ENCODE results near the gene SLC24A3.
A peak's percentile ranks its signal among the peaks of the same experiment; 100 is the strongest.

SLC24A3 gene

GRCh38 chr20:19397666-19398065 is 185.2 kb downstream of the SLC24A3 start:
- TF ChIP-seq, protein P1, sequence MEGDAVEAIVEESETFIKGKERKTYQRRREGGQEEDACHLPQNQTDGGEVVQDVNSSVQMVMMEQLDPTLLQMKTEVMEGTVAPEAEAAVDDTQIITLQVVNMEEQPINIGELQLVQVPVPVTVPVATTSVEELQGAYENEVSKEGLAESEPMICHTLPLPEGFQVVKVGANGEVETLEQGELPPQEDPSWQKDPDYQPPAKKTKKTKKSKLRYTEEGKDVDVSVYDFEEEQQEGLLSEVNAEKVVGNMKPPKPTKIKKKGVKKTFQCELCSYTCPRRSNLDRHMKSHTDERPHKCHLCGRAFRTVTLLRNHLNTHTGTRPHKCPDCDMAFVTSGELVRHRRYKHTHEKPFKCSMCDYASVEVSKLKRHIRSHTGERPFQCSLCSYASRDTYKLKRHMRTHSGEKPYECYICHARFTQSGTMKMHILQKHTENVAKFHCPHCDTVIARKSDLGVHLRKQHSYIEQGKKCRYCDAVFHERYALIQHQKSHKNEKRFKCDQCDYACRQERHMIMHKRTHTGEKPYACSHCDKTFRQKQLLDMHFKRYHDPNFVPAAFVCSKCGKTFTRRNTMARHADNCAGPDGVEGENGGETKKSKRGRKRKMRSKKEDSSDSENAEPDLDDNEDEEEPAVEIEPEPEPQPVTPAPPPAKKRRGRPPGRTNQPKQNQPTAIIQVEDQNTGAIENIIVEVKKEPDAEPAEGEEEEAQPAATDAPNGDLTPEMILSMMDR (IDR thresholded peaks at IDR 0.05; ENCODE audit: insufficient read depth, low read depth, low read length, missing control alignments) = no peak
- H3K4me3 ChIP-seq (ENCODE audit: low read length) = no peak overlapping the region
- DNase-seq (ENCODE audit: low read depth) = peak; percentile 1

- TF ChIP-seq, protein P1 (IDR thresholded peaks at IDR 0.05; ENCODE audit: insufficient read depth, low read depth, low read length, missing control alignments) = no peak
- no peak for DNase-seq (ENCODE audit: low read depth)
Observed at GRCh38 chr20:19401096-19401495, 188.7 kb downstream of the SLC24A3 start.

GRCh38 chr20:19403549-19403948 is 191.1 kb downstream of the SLC24A3 start:
- no peak overlapping the region for H3K4me3 ChIP-seq (ENCODE audit: low read length)
- TF ChIP-seq, protein P1 (IDR thresholded peaks at IDR 0.05; ENCODE audit: insufficient read depth, low read depth, low read length, missing control alignments) = no peak
- no peak for DNase-seq (ENCODE audit: low read depth)

More at GRCh38 chr20:19401096-19401495, 188.7 kb downstream of the SLC24A3 start:
- H3K4me3 ChIP-seq (ENCODE audit: low read length) = no peak overlapping the region

GRCh38 chr20:19404826-19405225 is 192.4 kb downstream of the SLC24A3 start:
- TF ChIP-seq, protein P1 (IDR thresholded peaks at IDR 0.05; ENCODE audit: insufficient read depth, low read depth, low read length, missing control alignments) = no peak
- H3K4me3 ChIP-seq (ENCODE audit: low read length) = no peak overlapping the region
- no peak for DNase-seq (ENCODE audit: low read depth)

GRCh38 chr20:19405958-19406357 is 193.5 kb downstream of the SLC24A3 start:
- TF ChIP-seq, protein P1 (IDR thresholded peaks at IDR 0.05; ENCODE audit: insufficient read depth, low read depth, low read length, missing control alignments) = no peak
- H3K4me3 ChIP-seq (ENCODE audit: low read length) = no peak overlapping the region
- no peak for DNase-seq (ENCODE audit: low read depth)

- TF ChIP-seq, protein P1 (IDR thresholded peaks at IDR 0.05; ENCODE audit: insufficient read depth, low read depth, low read length, missing control alignments) = no peak
- no peak overlapping the region for H3K4me3 ChIP-seq (ENCODE audit: low read length)
- DNase-seq (ENCODE audit: low read depth) = peak; percentile 1
Observed at GRCh38 chr20:19406381-19406780, 193.9 kb downstream of the SLC24A3 start.

DNA sequence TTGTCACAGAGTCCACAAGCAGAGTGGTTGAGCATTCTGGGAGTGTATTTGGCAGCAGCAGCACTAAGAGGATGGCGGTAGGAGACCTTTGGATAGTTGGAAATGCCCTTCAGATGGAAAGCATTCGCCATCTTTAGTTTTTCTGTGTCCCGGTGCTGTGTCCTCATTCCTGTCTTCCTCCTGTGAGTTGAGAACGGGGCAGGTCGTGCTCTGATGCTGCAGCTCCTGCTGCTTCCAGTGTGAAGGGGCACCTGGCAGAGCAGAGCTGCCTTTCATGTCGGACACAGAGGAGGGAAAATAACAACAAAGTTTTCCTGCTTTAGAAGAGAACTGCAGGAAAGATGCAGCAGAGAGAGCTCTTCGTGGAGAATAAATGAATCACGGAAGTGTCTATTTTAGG is 194.8 kb downstream of the SLC24A3 start:
- no peak overlapping the region for H3K4me3 ChIP-seq (ENCODE audit: low read length)
- TF ChIP-seq, protein P1 (IDR thresholded peaks at IDR 0.05; ENCODE audit: insufficient read depth, low read depth, low read length, missing control alignments) = no peak
- DNase-seq (ENCODE audit: low read depth) = no peak
